ENCODE measurements around the gene MAPKAPK3. TPM values are rescaled to one million over a fixed set of nuclear protein-coding genes. Genes with fewer than 3 reads are reported as not detected.

MAPKAPK3 gene
- total and polyA plus RNA-seq, 10 donors = 18.0 to 55.0 (median 42.2) TPM

GRCh38 chr3:50655009-50655830, 38.3 kb downstream of the MAPKAPK3 start:
- intact Hi-C loops (cut with DNase I; ENCODE audit: low total_unique reads) = no loop called here
- DNase-seq = peak; percentile 50
- H3K4me3 ChIP-seq = no peak overlapping the region
- peaks cover 0 to 4% (median 0%) of the 10 kb centered on the region in 6 donors for H3K4me1 ChIP-seq
- TF ChIP-seq POLR2AphosphoS5 (IDR thresholded peaks at IDR 0.05) = no peak
- TF ChIP-seq POLR2A (IDR thresholded peaks at IDR 0.05) = no peak
- no peak for TF ChIP-seq CTCF (IDR thresholded peaks at IDR 0.05 in 8 of 11, conservative IDR thresholded peaks at IDR 0.05 in 3 of 11)
- H3K27me3 ChIP-seq (replicated peaks in 1 of 7) = no peaks in the 10 kb centered on the region
- H3K9me3 ChIP-seq = no peaks in the 10 kb centered on the region
- no peak overlapping the region for H3K27ac ChIP-seq
- peaks cover 0 to 3% (median 0%) of the 10 kb centered on the region in 6 donors for H3K36me3 ChIP-seq
- 17 to 57% (median 35%) methylated on average over 2 to 3 of the region's 3 CpGs for WGBS, 5 donors

GRCh38 chr3:50656417-50657195, 39.7 kb downstream of the MAPKAPK3 start:
- Histone ChIP-seq H3K27ac (no peak overlapping the region), H3K4me1 (peaks cover 0 to 4% (median 0%) of the 10 kb centered on the region in 6 donors), H3K4me3 (no peak overlapping the region), H3K27me3 (replicated peaks in 1 of 7) (no peaks in the 10 kb centered on the region), H3K9me3 (no peaks in the 10 kb centered on the region), H3K36me3 (no peaks in the 10 kb centered on the region)
- 69 to 74% (median 69%) methylated on average over 8 of the region's 8 CpGs for WGBS, 5 donors
- no peak for TF ChIP-seq CTCF (IDR thresholded peaks at IDR 0.05 in 8 of 11, conservative IDR thresholded peaks at IDR 0.05 in 3 of 11)
- no peak for TF ChIP-seq POLR2A (IDR thresholded peaks at IDR 0.05)
- TF ChIP-seq POLR2AphosphoS5 (IDR thresholded peaks at IDR 0.05) = no peak
- intact Hi-C loops (cut with DNase I; ENCODE audit: low total_unique reads) = no loop called here
- peak; percentile 27 for DNase-seq

DNA sequence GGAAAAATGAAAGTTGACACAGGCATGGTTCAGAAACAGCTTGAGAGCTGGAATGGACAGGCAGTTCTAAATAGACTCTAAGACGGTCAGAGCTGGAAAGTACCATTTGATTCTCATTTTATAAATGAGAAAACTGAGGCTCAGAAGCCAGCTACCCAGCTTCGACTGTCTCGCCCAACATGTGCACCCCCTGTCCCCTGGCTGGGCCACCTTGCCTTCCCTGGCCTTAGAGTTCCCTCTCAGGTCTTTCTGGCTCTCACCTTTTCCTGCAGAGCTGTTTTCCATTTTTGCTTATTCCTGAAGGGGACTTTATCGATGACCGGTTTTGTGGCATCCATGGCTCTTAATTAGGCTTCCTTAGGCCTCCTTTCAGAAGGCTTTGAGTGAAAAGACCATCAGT, 40.5 kb downstream of the MAPKAPK3 start:
- no peaks in the 10 kb centered on the region for H3K36me3 ChIP-seq
- intact Hi-C loops (cut with DNase I; ENCODE audit: low total_unique reads) = no loop called here
- H3K4me1 ChIP-seq = peaks cover 0 to 4% (median 0%) of the 10 kb centered on the region in 6 donors
- H3K9me3 ChIP-seq = no peaks in the 10 kb centered on the region
- H3K27me3 ChIP-seq (replicated peaks in 1 of 7) = no peaks in the 10 kb centered on the region
- TF ChIP-seq POLR2A (IDR thresholded peaks at IDR 0.05) = no peak
- peak; percentile 22 for DNase-seq
- no peak overlapping the region for H3K4me3 ChIP-seq
- no peak overlapping the region for H3K27ac ChIP-seq
- 86 to 97% (median 90%) methylated on average over 5 of the region's 5 CpGs for WGBS, 5 donors

- Histone ChIP-seq H3K4me1 (peaks cover 0 to 4% (median 0%) of the 10 kb centered on the region in 6 donors), H3K36me3 (no peaks in the 10 kb centered on the region), H3K27ac (no peak overlapping the region), H3K27me3 (replicated peaks in 1 of 7) (no peaks in the 10 kb centered on the region), H3K9me3 (no peaks in the 10 kb centered on the region), H3K4me3 (no peak overlapping the region)
- DNase-seq = peak; percentile 18
- TF ChIP-seq CTCF (IDR thresholded peaks at IDR 0.05 in 8 of 11, conservative IDR thresholded peaks at IDR 0.05 in 3 of 11) (no peak), POLR2AphosphoS5 (IDR thresholded peaks at IDR 0.05) (no peak), POLR2A (IDR thresholded peaks at IDR 0.05) (no peak)
- WGBS, 5 donors = 78 to 89% (median 87%) methylated on average over 3 of the region's 3 CpGs
- intact Hi-C loops (cut with DNase I; ENCODE audit: low total_unique reads) = no loop called here
Measured at GRCh38 chr3:50657816-50658215, 40.9 kb downstream of the MAPKAPK3 start.

Measured in spleen (tissue), 11 donors.